Activated CD8-positive, alpha-beta memory T cell treated with anti-CD3 and anti-CD28 coated beads, Interleukin-2, amount 50 U/mL, for 48 hours (primary cell): ENCODE measurements around the gene PAX3.
"Not testable (repeated sequence)": the region's sequence is repeated elsewhere in the genome, so short reads cannot be mapped to it uniquely, and the experiment has no call there.

Experiments
- DNase-seq: peaks from one replicate; pipeline ENCODE4 v3.0.0-alpha.2; 2020

Gene PAX3

GRCh38 chr2:222205136-222205535, 93.7 kb downstream of the PAX3 start:
- DNase-seq, result no peak

DNA sequence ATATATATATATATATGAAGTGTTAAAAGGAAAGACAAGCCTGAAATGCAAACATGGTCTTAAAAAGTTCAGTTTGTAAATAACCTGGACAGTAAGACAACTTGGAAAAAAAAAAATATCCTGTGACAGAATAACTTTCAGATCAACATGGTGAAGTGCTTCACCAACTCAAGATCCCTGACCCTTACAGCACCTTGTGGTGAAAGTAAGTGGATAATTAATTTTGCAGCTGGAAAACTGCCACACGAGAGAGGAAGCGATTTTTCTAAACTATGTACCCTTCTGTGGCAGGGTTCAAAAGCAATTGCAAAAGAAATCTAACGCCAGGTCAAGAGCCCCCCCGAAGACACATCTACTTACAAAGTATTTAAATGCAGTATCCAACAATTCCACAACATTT, 95.8 kb downstream of the PAX3 start:
- no peak for DNase-seq

- DNase-seq, result no peak
These were observed 102.6 kb downstream of the PAX3 start for GRCh38 chr2:222196159-222196558.

- DNase-seq, result no peak
These were observed 104.1 kb downstream of the PAX3 start for GRCh38 chr2:222194669-222195068.

GRCh38 chr2:222193328-222193983, 105.3 kb downstream of the PAX3 start:
- DNase-seq, result no peak

GRCh38 chr2:222180619-222181018, 118.2 kb downstream of the PAX3 start:
- DNase-seq, result no peak

DNA sequence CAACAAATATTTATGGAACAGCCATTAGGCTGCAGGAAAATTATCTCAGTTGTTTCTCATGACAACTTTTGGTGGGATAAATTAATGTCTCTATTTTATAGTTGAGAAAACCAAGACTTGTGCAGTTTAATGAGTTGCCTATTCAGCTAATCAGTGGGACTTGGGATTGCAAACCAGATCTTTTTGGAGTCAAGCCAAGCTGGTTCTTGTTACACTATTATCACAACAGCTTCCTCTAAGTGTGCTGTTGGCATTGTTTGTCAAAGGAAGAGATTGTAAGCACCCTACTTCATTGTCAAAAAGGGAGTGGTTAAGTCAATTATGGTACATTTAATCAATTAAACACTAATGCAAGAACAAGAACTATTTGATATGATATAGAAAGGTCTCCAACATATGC, 119.2 kb downstream of the PAX3 start:
- no peak for DNase-seq

DNA sequence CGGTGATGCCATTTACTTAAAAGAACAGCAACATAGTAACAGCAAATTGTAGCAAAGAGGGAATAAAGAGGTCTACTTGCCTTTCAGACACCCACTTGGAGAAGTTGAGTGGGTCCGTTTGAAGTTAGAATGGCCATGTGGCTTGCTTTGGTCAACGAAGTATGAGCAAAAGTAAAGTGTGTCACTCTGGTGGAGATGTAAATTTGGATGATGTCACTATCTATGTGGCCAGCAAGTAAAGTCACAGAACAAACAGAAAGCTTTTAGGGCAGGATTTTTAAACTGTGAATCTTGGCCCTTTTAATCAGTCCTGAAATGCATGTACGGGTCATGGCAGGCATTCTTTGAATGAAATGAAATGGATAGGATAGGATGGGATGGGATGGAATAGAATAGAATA, 120.3 kb downstream of the PAX3 start:
- no peak for DNase-seq

DNA sequence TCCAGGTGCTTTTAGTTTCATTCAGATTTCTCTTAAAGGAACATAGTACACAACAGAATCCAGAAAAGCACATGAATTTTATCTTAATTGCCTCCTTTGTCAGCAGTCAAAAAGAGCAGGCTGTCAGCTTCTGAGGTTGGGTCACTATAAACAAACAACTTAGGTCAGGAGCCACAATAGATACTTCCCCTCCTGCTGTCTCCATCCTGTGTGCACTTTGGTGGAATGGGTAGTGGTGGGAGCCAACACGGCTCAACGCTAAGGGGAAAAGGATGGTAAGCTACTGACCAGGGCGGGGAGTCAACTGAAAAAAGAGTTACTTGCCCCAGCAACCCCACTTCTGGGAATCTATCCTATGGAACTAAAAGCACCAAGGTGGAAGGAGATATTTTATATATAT, 121.9 kb downstream of the PAX3 start:
- no peak for DNase-seq

DNA sequence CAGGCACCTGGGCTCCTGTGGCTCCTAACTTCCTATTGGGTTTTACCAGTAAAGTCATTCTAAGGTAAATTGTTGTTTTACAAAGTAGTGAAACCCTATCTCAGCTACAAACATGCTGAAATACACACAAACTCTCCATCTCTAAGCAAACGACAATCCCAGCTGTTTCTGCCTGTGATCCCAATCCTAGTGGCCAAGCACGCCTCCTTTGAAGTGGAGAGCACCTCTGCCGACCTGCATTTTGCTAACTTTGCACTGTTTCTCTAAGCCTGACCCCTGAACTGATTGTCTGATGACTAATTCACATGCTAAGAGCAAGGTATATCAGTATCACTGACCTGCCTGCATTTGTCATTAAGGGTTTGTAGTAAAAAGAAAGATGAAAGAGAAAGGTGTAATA, 124.3 kb downstream of the PAX3 start:
- no peak for DNase-seq

- DNase-seq, result no peak
These were observed 129.5 kb downstream of the PAX3 start for GRCh38 chr2:222169346-222169745.

DNA sequence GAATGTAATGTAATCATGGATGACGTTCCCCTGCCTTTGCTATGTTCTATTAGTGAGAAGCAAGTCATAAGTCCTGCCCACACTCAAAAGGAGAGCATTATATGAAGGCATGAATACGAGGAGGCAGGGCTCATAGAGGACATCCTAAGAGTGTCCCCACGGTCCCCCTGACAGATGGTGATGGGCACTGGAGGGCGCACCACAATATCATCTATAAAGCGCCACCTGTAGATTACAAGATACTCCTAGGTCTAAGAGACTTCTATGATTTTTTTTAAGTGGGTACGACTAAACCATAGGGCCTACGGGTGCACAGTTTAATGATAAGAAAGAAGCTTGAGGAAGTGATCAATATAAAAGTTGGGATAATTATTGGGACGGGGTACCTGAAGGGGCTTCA, 131.0 kb downstream of the PAX3 start:
- DNase-seq, result no peak

DNA sequence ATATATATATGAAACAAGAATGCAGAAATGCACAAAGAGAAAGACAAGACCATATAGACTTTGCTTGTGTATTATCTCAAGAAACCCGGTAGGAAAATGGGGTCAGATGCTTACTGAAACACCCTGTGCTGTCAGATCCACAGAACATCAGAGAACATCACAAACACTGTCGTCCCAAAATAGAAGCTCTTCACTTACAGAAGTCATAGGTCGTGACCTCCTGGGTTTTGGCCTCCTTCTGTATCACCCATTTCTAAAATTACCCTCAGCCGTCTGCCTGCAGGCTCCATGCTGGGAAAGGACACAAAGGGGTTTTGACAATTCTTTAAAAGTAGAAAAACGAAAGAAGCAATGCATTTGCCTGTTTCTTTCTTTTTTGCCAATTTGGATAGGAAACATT, 137.9 kb downstream of the PAX3 start:
- no peak for DNase-seq

- no peak for DNase-seq
These were observed 138.7 kb downstream of the PAX3 start for GRCh38 chr2:222160125-222160524.

DNA sequence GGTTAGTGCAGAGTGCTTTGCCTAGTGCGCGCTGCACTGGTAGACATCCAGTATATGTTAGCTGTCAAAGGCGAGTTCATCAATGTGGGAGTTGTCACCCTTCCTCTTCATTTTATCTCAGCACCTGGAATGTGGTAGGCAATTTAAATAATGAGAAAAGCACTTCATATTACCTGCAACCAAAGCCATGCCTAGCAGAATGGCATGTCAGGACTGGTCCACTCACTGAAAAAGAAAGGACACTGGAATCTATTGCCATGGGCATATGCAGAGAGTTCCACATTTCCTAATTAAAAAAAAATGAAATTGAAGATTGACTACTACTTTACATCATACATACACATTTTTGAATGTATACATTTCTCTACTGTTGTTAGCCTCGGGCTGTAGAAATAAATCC, 139.6 kb downstream of the PAX3 start:
- DNase-seq, result no peak

- not testable (repeated sequence) for DNase-seq
These were observed 143.7 kb downstream of the PAX3 start for GRCh38 chr2:222155003-222155664.
